Endodermal cell (in vitro differentiated cells): Measurements from ENCODE around the gene TAS2R46. TPM values are rescaled to one million over a fixed set of nuclear protein-coding genes. Genes with fewer than 3 reads are reported as not detected.
"Not testable (repeated sequence)": the region's sequence is repeated elsewhere in the genome, so short reads cannot be mapped to it uniquely, and the experiment has no call there.

Experiments used
- DNase-seq: peaks from one replicate; pipeline ENCODE4 v3.0.0-alpha.2; 2017
- H3K27ac ChIP-seq: 2 replicates; pipeline ENCODE4 v1.5.1; 2013; ENCODE audit warnings: mild to moderate bottlenecking, low read depth, low read length, moderate library complexity
- H3K27me3 ChIP-seq: 2 replicates; pipeline ENCODE4 v1.6.1; 2013; ENCODE audit warnings: mild to moderate bottlenecking, low read length, moderate library complexity; ENCODE audit not compliant: insufficient read depth, control insufficient read depth, poor library complexity, severe bottlenecking
- H3K36me3 ChIP-seq: 2 replicates; pipeline ENCODE4 v1.7.0; 2013; ENCODE audit warnings: mild to moderate bottlenecking, low read length, moderate library complexity; ENCODE audit not compliant: control insufficient read depth, insufficient read depth
- H3K4me1 ChIP-seq: one replicate; pipeline ENCODE4 v1.7.0; 2013; ENCODE audit warnings: low read length; ENCODE audit not compliant: control insufficient read depth, insufficient read depth
- H3K4me3 ChIP-seq: 2 replicates; pipeline ENCODE4 v1.5.1; 2013; ENCODE audit warnings: mild to moderate bottlenecking, low read length, moderate library complexity
- H3K9ac ChIP-seq: 2 replicates; pipeline ENCODE4 v1.6.1; 2013; ENCODE audit warnings: mild to moderate bottlenecking, low read length, moderate library complexity; ENCODE audit not compliant: poor library complexity, severe bottlenecking; ENCODE audit errors: extremely low read depth
- H3K9me3 ChIP-seq: 2 replicates; pipeline ENCODE4 v1.6.1; 2013; ENCODE audit warnings: mild to moderate bottlenecking, low read length, moderate library complexity; ENCODE audit not compliant: control insufficient read depth
- H3K27ac Mint-ChIP-seq: 2 replicates; pipeline ENCODE4 v1.8.0; 2020; ENCODE audit warnings: mixed read lengths
- H3K27me3 Mint-ChIP-seq: 2 replicates; pipeline ENCODE4 v1.8.0; 2021; ENCODE audit warnings: mild to moderate bottlenecking, mixed read lengths; ENCODE audit not compliant: insufficient read depth
- H3K36me3 Mint-ChIP-seq: 2 replicates; pipeline ENCODE4 v1.8.0; 2020; ENCODE audit warnings: low read depth, mixed read lengths
- H3K4me1 Mint-ChIP-seq: 2 replicates; pipeline ENCODE4 v1.8.0; 2020; ENCODE audit warnings: mixed read lengths
- H3K4me3 Mint-ChIP-seq: 2 replicates; pipeline ENCODE4 v1.8.0; 2020; ENCODE audit warnings: mild to moderate bottlenecking, moderate library complexity, mixed read lengths
- H3K9me3 Mint-ChIP-seq: 2 replicates; pipeline ENCODE4 v1.8.0; 2020; ENCODE audit warnings: mild to moderate bottlenecking, mixed read lengths
- WGBS, 2 experiments: methylation state at CpG; one replicate each; pipeline versions ENCODE4 v1.1.5 to v1.1.7; 2013; ENCODE audit warnings: missing lambda C conversion rate in 2 of 2, mixed read lengths in 1 of 2; ENCODE audit not compliant: insufficient coverage in 1 of 2, insufficient read length in 1 of 2; 5-methylcytosine and 5-hydroxymethylcytosine counted together
- total RNA-seq, 2 donors: library from RNA; stranded (reverse); fragmentation: NEBNext Ultra II Directional in 1 of 2; extraction: Animal tissue kit (Norgen Biotek cat#: 25700) in 1 of 2; gene quantifications; 2 replicates in 1 of 2; 3 replicates in 1 of 2; pipeline ENCODE4 v1.2.1, GENCODE V29; 2021
- TF ChIP-seq, protein P1 (sequence below): fragments of 200-600 bp; sonication (generic); conservative IDR thresholded peaks from 2 replicates; pipeline ENCODE4 v1.5.0; 2021; ENCODE audit warnings: antibody characterized with exemption, mild to moderate bottlenecking

Gene TAS2R46
- total RNA-seq, 2 donors from 2014 or later = 1.3 to 3.9 TPM

DNA sequence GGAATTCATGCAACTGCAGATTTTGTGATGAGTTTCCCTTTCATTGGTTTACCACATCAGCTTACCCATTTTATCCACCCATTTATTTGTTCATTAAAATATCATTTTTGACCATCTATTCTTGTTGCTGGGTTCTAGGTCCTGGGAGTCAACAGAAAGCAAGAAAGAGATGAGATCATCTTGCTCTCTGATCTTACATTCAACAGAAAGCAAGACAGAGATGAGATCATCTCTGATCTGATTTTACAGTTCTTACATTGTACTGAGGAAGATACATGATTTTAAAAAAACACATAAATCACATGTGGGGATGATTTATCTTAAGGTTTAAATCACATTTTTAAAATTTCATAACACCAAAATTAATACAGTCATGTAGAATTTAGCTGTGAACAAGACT is 2.3 kb downstream of the TAS2R46 start:
- DNase-seq = no peak
- no peak overlapping the region for H3K9ac ChIP-seq
- no peaks in the 10 kb centered on the region for H3K4me1 ChIP-seq
- Mint-ChIP-seq H3K36me3 (peaks cover 20% of the 10 kb centered on the region), H3K4me3 (no peak overlapping the region), H3K9me3 (peaks cover 3% of the 10 kb centered on the region), H3K4me1 (peaks cover 12% of the 10 kb centered on the region), H3K27ac (no peak overlapping the region), H3K27me3 (no peaks in the 10 kb centered on the region)
- no peak overlapping the region for H3K27ac ChIP-seq
- H3K36me3 ChIP-seq = no peaks in the 10 kb centered on the region
- H3K4me3 ChIP-seq = no peak overlapping the region
- H3K27me3 ChIP-seq = no peaks in the 10 kb centered on the region
- peaks cover 5% of the 10 kb centered on the region for H3K9me3 ChIP-seq
- TF ChIP-seq, protein P1, sequence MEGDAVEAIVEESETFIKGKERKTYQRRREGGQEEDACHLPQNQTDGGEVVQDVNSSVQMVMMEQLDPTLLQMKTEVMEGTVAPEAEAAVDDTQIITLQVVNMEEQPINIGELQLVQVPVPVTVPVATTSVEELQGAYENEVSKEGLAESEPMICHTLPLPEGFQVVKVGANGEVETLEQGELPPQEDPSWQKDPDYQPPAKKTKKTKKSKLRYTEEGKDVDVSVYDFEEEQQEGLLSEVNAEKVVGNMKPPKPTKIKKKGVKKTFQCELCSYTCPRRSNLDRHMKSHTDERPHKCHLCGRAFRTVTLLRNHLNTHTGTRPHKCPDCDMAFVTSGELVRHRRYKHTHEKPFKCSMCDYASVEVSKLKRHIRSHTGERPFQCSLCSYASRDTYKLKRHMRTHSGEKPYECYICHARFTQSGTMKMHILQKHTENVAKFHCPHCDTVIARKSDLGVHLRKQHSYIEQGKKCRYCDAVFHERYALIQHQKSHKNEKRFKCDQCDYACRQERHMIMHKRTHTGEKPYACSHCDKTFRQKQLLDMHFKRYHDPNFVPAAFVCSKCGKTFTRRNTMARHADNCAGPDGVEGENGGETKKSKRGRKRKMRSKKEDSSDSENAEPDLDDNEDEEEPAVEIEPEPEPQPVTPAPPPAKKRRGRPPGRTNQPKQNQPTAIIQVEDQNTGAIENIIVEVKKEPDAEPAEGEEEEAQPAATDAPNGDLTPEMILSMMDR = no peak

DNA sequence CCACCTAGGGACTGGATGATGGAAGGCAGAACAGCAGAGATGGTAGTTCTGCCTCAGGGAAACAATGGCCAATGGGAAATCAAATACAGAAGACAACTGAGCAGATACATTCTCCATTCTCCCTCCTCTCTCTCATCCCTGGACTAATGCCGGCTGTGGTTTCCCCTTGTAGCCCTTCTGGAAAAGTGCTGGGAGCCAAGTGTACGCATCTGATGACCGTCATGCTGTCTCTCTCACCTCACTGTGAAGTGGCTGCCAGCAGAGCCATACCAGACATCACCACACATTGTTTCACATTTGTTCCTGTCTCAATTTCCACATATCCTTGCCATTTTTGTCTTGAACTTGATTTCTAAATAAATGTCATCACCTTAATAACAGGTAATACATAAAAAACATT is 3.1 kb downstream of the TAS2R46 start:
- no peak overlapping the region for H3K27ac Mint-ChIP-seq
- 97% methylated on average over 3 of the region's 3 CpGs; no CpG with 5 or more reads in 1 of the 2 experiments for WGBS, 2 experiments

DNA sequence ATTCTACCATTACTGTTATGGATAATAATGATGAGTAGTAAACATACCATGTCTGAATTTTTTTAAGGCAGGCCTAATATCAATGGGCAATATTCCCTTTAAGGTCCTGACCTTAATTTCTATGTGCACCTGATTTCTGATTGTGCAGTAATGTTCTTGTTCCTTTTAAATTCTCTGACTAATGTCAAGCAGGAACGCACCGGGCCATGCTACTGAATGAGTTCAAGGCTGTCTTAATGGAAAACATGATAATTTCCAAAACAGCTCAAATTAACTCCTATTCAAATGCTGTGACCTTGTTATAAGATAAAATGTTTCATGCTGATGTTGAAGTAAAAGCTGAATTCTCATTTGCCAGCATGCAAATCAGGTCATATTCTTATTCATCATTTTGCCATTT is 6.8 kb downstream of the TAS2R46 start:
- Mint-ChIP-seq H3K9me3 (peaks cover 43% of the 10 kb centered on the region), H3K27ac (no peak overlapping the region), H3K36me3 (peaks cover 56% of the 10 kb centered on the region), H3K4me3 (no peak overlapping the region), H3K4me1 (no peaks in the 10 kb centered on the region), H3K27me3 (no peaks in the 10 kb centered on the region)
- no peak overlapping the region for H3K4me3 ChIP-seq
- peaks cover 44% of the 10 kb centered on the region for H3K9me3 ChIP-seq
- no peaks in the 10 kb centered on the region for H3K4me1 ChIP-seq
- H3K27ac ChIP-seq = no peak overlapping the region
- no peak overlapping the region for H3K9ac ChIP-seq
- 87 to 95% methylated on average over 2 of the region's 2 CpGs for WGBS, 2 experiments
- H3K36me3 ChIP-seq = peaks cover 6% of the 10 kb centered on the region
- no peaks in the 10 kb centered on the region for H3K27me3 ChIP-seq
- TF ChIP-seq, protein P1 = no peak
- no peak for DNase-seq

More for the DNA sequence above, 3.1 kb downstream of the TAS2R46 start:
- Histone ChIP-seq H3K4me1 (no peaks in the 10 kb centered on the region), H3K27me3 (no peaks in the 10 kb centered on the region), H3K9ac (no peak overlapping the region), H3K9me3 (peaks cover 9% of the 10 kb centered on the region), H3K27ac (no peak overlapping the region), H3K36me3 (no peaks in the 10 kb centered on the region), H3K4me3 (no peak overlapping the region)
- Mint-ChIP-seq H3K36me3 (peaks cover 23% of the 10 kb centered on the region), H3K4me3 (no peak overlapping the region), H3K27me3 (no peaks in the 10 kb centered on the region), H3K9me3 (peaks cover 7% of the 10 kb centered on the region), H3K4me1 (peaks cover 12% of the 10 kb centered on the region)
- DNase-seq = no peak
- TF ChIP-seq, protein P1 = no peak

DNA sequence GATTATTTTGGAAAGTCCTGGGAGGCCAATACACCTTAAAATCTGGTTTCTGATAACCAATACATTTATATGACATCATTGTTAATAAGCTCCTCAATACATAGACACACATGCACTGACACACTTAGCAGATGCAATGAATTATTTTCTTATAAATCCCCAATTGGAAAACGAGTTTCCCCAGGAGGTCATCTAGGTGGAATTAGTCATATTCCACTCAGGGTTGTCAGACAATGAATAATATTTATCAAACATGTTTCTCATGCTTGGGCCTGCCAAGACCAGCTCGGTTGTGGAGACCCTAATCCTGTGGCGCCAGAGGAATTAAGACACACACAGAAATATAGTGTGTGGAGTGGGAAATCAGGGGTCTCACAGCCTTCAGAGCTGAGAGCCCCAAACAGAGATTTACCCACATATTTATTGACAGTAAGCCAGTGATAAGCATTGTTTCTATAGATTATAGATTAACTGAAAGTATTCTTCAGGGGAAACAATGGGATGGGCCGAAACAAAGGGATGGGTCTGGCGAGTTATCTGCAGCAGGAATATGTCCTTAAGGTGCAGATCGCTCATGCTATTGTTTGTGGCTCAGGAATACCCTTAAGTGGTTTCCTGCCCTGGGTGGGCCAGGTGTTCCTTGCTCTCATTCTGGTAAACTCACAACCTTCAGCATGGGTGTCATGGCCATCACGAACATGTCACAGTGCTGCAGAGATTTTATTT is 12.1 kb downstream of the TAS2R46 start:
- H3K9me3 Mint-ChIP-seq = peaks cover 58% of the 10 kb centered on the region

DNA sequence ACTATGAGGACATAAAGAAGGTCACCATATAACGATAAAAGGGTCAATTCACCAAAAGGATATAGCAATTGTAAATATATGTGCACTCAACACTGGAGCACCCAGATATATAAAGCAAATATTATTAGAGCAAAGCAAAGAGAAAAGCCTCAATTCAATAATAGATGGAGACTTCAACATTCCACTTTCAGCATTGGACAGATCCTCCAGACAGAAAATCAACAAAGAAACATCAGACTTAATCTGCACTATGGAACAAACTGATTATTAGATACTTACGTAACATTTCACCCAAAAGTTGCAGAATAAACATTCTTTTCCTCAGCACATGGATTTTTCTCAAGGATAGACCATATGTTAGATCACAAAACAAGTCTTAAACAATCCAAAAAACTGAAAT is 20.7 kb downstream of the TAS2R46 start:
- not testable (repeated sequence) for H3K27me3 ChIP-seq, DNase-seq

More for the DNA sequence above, 12.1 kb downstream of the TAS2R46 start:
- not testable (repeated sequence) for H3K27ac Mint-ChIP-seq, H3K27ac ChIP-seq, DNase-seq, H3K27me3 Mint-ChIP-seq, H3K4me1 ChIP-seq, H3K9ac ChIP-seq, H3K4me3 Mint-ChIP-seq, H3K4me1 Mint-ChIP-seq, H3K27me3 ChIP-seq
- WGBS, 2 experiments = 86 to 95% methylated on average over 5 to 7 of the region's 7 CpGs
- Histone ChIP-seq H3K4me3 (peak overlapping the region; percentile 6), H3K9me3 (peaks cover 63% of the 10 kb centered on the region), H3K36me3 (peaks cover 45% of the 10 kb centered on the region)
- H3K36me3 Mint-ChIP-seq = peaks cover 81% of the 10 kb centered on the region

More for the DNA sequence above, 20.7 kb downstream of the TAS2R46 start:
- not testable (repeated sequence) for H3K4me1 ChIP-seq, H3K27ac ChIP-seq, H3K4me3 ChIP-seq, H3K27ac Mint-ChIP-seq, H3K9ac ChIP-seq, H3K27me3 Mint-ChIP-seq, H3K4me3 Mint-ChIP-seq, H3K9me3 Mint-ChIP-seq, H3K9me3 ChIP-seq
- peaks cover 24% of the 10 kb centered on the region for H3K36me3 ChIP-seq
- whole genome bisulfite sequencing, 2 experiments = 95 to 100% methylated on average over 1 of the region's 2 CpGs
- H3K4me1 Mint-ChIP-seq = peaks cover 12% of the 10 kb centered on the region
- H3K36me3 Mint-ChIP-seq = peaks cover 68% of the 10 kb centered on the region
